Pancreas (tissue), 10 donors: ENCODE measurements around the gene PYURF. TPM values are rescaled to one million over a fixed set of nuclear protein-coding genes. Genes with fewer than 3 reads are reported as not detected.

Experiments
- ATAC-seq, 4 donors: fragments of 200-7000 bp; cut with Tn5 transposase; one replicate each; pipeline versions ENCODE4 v1.8.0 to v1.9.1; 2020; ENCODE audit warnings: mild to moderate bottlenecking in 4 of 4, moderate library complexity in 4 of 4
- DNase-seq, 6 donors: peaks; one replicate each; pipeline ENCODE4 v3.0.0-alpha.2; 2020
- FAIRE-seq: peaks from 2 replicates; lab custom pipeline; 2012; peaks lifted over from hg19 to GRCh38; lab: Jason Lieb, UNC
- H3K27ac ChIP-seq, 4 donors: fragments of 200-600 bp; sonication (generic); 1 replicate in 3 of 4; 2 replicates in 1 of 4; pipeline versions ENCODE4 v1.5.0 to v1.8.0; 2020
- H3K27me3 ChIP-seq, 4 donors: fragments of 200-600 bp; one replicate each; pipeline ENCODE4 v1.8.0; 2021
- H3K36me3 ChIP-seq, 3 donors: fragments of 200-600 bp; sonication (generic) in 1 of 3; one replicate each; pipeline versions ENCODE4 v1.5.0 to v1.8.0; 2020 to 2021
- H3K4me1 ChIP-seq, 3 donors: fragments of 200-600 bp; one replicate each; pipeline ENCODE4 v1.8.0; 2021
- H3K4me3 ChIP-seq, 4 donors: fragments of 200-600 bp; sonication (generic) in 2 of 4; one replicate each; pipeline versions ENCODE4 v1.5.0 to v1.8.0; 2020 to 2021
- H3K9me3 ChIP-seq, 4 donors: fragments of 200-600 bp; one replicate each; pipeline ENCODE4 v1.8.0; 2021
- CTCF ChIP-seq, 4 donors: fragments of 200-600 bp; sonication (generic) in 3 of 4; IDR thresholded peaks; one replicate each; pipeline versions ENCODE4 v1.5.0 to v1.8.0; 2021; ENCODE audit warnings: antibody characterized with exemption in 4 of 4
- whole genome bisulfite sequencing, 2 donors: extraction: QIAGEN DNeasy Blood & Tissue Kit; methylation state at CpG; one replicate each; pipeline ENCODE4 v1.1.7; 2013; 5-methylcytosine and 5-hydroxymethylcytosine counted together
- intact Hi-C, 3 donors: fragments of 100-400 bp; cut with DNase I; formaldehyde crosslinking; loops; one replicate each; pipeline versions ENCODE4 v1.11.1 to v1.14.2; 2022
- polyA plus RNA-seq, 2 donors: library from polyadenylated mRNA; stranded (reverse); fragments of 200-250 nt; gene quantifications; one replicate each; pipeline ENCODE4 v1.2.3, GENCODE V29; 2013
- total RNA-seq, 6 donors: library from RNA; stranded (reverse); fragmentation: NEBNext Ultra II Directional in 4 of 6; extraction: Animal tissue kit (Norgen Biotek cat#: 25700) in 4 of 6; gene quantifications; one replicate each; pipeline versions ENCODE4 v1.2.1 to v1.2.4, GENCODE V29; 2021 to 2023
- donor health status: healthy with polysubstance abuse.
- donor health status: DM: no; HTN: no; CAD: no; lungs with moderate emphysema.
- donor health status: DM: no; HTN: no; CAD: no.
- donor health status: control.
- donor health status: control.
- donor health status: Bipolar disorder and iron deficiency.
- donor health status: DM: yes; HTN: yes; CAD: no.
- donor health status: DM: no; HTN: no; CAD: no.
- donor health status: DM: no; HTN: no; CAD: no.
- donor health status: DM: yes; HTN: yes; CAD: no.

PYURF gene
- total and polyA plus RNA-seq, 8 donors = 22.6 to 66.6 (median 34.8) TPM

- Histone ChIP-seq H3K4me1 (no peaks in the 10 kb centered on the region), H3K36me3 (no peaks in the 10 kb centered on the region), H3K4me3 (no peak overlapping the region), H3K9me3 (no peaks in the 10 kb centered on the region), H3K27ac (no peak overlapping the region), H3K27me3 (no peaks in the 10 kb centered on the region)
- TF ChIP-seq CTCF (IDR thresholded peaks at IDR 0.05) = no peak
- DNase-seq (no peak), FAIRE-seq (no peak), ATAC-seq (no peak)
- 85 to 86% methylated on average over 4 to 5 of the region's 5 CpGs for WGBS, 2 donors
- intact Hi-C loops = no loop called here
These were observed 46.2 kb downstream of the PYURF start for GRCh38 chr4:88477229-88477860.

Other genes with a start within 250 kb of the PYURF start
- gene PPM1K, start 239.2 kb downstream of the PYURF start, total RNA-seq = 10 to 100 TPM; 10.7 to 21.7 (median 15.6) TPM
- gene PPM1K, start 239.2 kb downstream of the PYURF start, polyA plus RNA-seq = 10 to 100 TPM in 1 of 2 donors, 1 to 10 TPM in 1; 4.4 to 11.7 TPM
- gene HERC6, start 144.9 kb downstream of the PYURF start, total RNA-seq = 1 to 10 TPM; 2.7 to 8.3 (median 4.6) TPM
- 1 to 10 TPM; 2.6 to 6.2 TPM for gene HERC6, start 144.9 kb downstream of the PYURF start, polyA plus RNA-seq
- 1 to 10 TPM; 3.0 to 4.9 (median 3.5) TPM for gene HERC5, start 66.7 kb downstream of the PYURF start, total RNA-seq
- 1 to 10 TPM; 2.2 to 4.9 TPM for gene HERC5, start 66.7 kb downstream of the PYURF start, polyA plus RNA-seq
- gene HERC3, start 68.7 kb upstream of the PYURF start, total RNA-seq = 10 to 100 TPM in 3 of 6 donors, 1 to 10 TPM in 3; 6.5 to 18.0 (median 9.9) TPM
- 1 to 10 TPM; 2.7 to 7.3 TPM for gene HERC3, start 68.7 kb upstream of the PYURF start, polyA plus RNA-seq
- 1 to 10 TPM in 5 of 6 donors, under 1 TPM in 1; 0.94 to 3.2 (median 1.8) TPM for gene NAP1L5, start 174.1 kb upstream of the PYURF start, total RNA-seq
- 10 to 100 TPM in 1 of 2 donors, 1 to 10 TPM in 1; 6.0 to 13.2 TPM for gene NAP1L5, start 174.1 kb upstream of the PYURF start, polyA plus RNA-seq